HG03095 (cell line): ENCODE results near the gene METRN.
"Not testable (repeated sequence)": the region's sequence is repeated elsewhere in the genome, so short reads cannot be mapped to it uniquely, and the experiment has no call there.

Experiments used
- ATAC-seq: cut with Tn5 transposase; IDR thresholded peaks from one replicate; pipeline ENCODE4 v1.9.1; 2021; ENCODE audit warnings: moderate library complexity; ENCODE audit not compliant: unreplicated experiment

The METRN gene

GRCh38 chr16:734208-734980 is 19.5 kb downstream of the METRN start:
- ATAC-seq, result no peak

GRCh38 chr16:734981-735881 is 20.3 kb downstream of the METRN start:
- no peak for ATAC-seq

- ATAC-seq, result no peak
Measured at GRCh38 chr16:735982-736453, 21.1 kb downstream of the METRN start.

- no peak for ATAC-seq
Measured at GRCh38 chr16:736936-737481, 22.1 kb downstream of the METRN start.

GRCh38 chr16:739560-740458 is 24.9 kb downstream of the METRN start:
- ATAC-seq, result no peak

- no peak for ATAC-seq
Measured at GRCh38 chr16:740459-740763, 25.5 kb downstream of the METRN start.

GRCh38 chr16:740764-741505 is 26.0 kb downstream of the METRN start, which contains the start of gene CIAO3:
CIAO3 (minus strand) TSS chr16:740997; CDS start chr16:740985, 12 bp downstream.
- peak; percentile 49 for ATAC-seq

- ATAC-seq, result no peak
Measured at GRCh38 chr16:741986-742629, 27.2 kb downstream of the METRN start.

- not testable (repeated sequence) for ATAC-seq
Measured at GRCh38 chr16:742894-743293, 28.0 kb downstream of the METRN start.

GRCh38 chr16:743794-744500 is 29.0 kb downstream of the METRN start:
- no peak for ATAC-seq

- ATAC-seq, result no peak
Measured at GRCh38 chr16:745739-746138, 30.8 kb downstream of the METRN start.

- no peak for ATAC-seq
Measured at GRCh38 chr16:746637-747036, 31.7 kb downstream of the METRN start.

GRCh38 chr16:747978-748746 is 33.2 kb downstream of the METRN start:
- ATAC-seq, result no peak

- no peak for ATAC-seq
Measured at GRCh38 chr16:749010-749409, 34.1 kb downstream of the METRN start.

- ATAC-seq, result no peak
Measured at GRCh38 chr16:750485-750884, 35.6 kb downstream of the METRN start.

- ATAC-seq, result no peak
Measured at GRCh38 chr16:751152-752006, 36.5 kb downstream of the METRN start.

GRCh38 chr16:752007-752312 is 37.0 kb downstream of the METRN start:
- no peak for ATAC-seq
